MCF 10A (cell line): ENCODE results near the gene TSPAN16. TPM values are rescaled to one million over a fixed set of nuclear protein-coding genes. Genes with fewer than 3 reads are reported as not detected.

ENCODE experiments used
- total RNA-seq: library from RNA; stranded (reverse); gene quantifications from 2 replicates; pipeline ENCODE4 v1.2.3, GENCODE V29; 2022

TSPAN16 gene
- total RNA-seq, 1 experiment from 2014 or later: not detected

Other genes starting within 250 kb of the TSPAN16 start
- gene LDLR, start 206.7 kb upstream of the TSPAN16 start, total RNA-seq: 126 and 127 TPM in 2 replicates
- gene SPC24, start 140.4 kb upstream of the TSPAN16 start, total RNA-seq: 8.6 and 16.4 TPM in 2 replicates
- gene KANK2, start 98.6 kb upstream of the TSPAN16 start, total RNA-seq: 25.0 and 29.2 TPM in 2 replicates
- gene ANGPTL8, start 56.5 kb upstream of the TSPAN16 start, total RNA-seq: not detected in 2 replicates
- gene DOCK6, start 33.6 kb upstream of the TSPAN16 start, total RNA-seq: 49.1 and 61.7 TPM in 2 replicates
- gene RAB3D, start 43.5 kb downstream of the TSPAN16 start, total RNA-seq: 42.8 and 46.5 TPM in 2 replicates
- 93.1 and 96.6 TPM in 2 replicates for gene TMEM205, start 50.1 kb downstream of the TSPAN16 start, total RNA-seq
- 17.2 and 18.2 TPM in 2 replicates for gene CCDC159, start 50.4 kb downstream of the TSPAN16 start, total RNA-seq
- 19.5 and 24.2 TPM in 2 replicates for gene PLPPR2, start 59.3 kb downstream of the TSPAN16 start, total RNA-seq
- 1.0 and 1.4 TPM in 2 replicates for gene SWSAP1, start 78.5 kb downstream of the TSPAN16 start, total RNA-seq
- gene EPOR, start 88.2 kb downstream of the TSPAN16 start, total RNA-seq: 1.7 and 2.7 TPM in 2 replicates
- gene RGL3, start 123.2 kb downstream of the TSPAN16 start, total RNA-seq: not detected in 2 replicates
- gene ODAD3, start 139.0 kb downstream of the TSPAN16 start, total RNA-seq: 0.30 TPM in 1 of 2 replicates, not detected in the other
- 224 and 257 TPM in 2 replicates for gene PRKCSH, start 139.5 kb downstream of the TSPAN16 start, total RNA-seq
- gene ELAVL3, start 184.9 kb downstream of the TSPAN16 start, total RNA-seq: 0.54 TPM in 1 of 2 replicates, not detected in the other
- 7.7 and 8.7 TPM in 2 replicates for gene ZNF653, start 209.7 kb downstream of the TSPAN16 start, total RNA-seq
- gene ECSIT, start 233.0 kb downstream of the TSPAN16 start, total RNA-seq: 19.2 and 26.8 TPM in 2 replicates
- gene CNN1, start 242.7 kb downstream of the TSPAN16 start, total RNA-seq: not detected in 2 replicates